Transverse colon (tissue), 4 donors: ENCODE measurements around the gene RAPGEF2. TPM values are rescaled to one million over a fixed set of nuclear protein-coding genes. Genes with fewer than 3 reads are reported as not detected.

Experiments used
- DNase-seq: peaks from one replicate; pipeline ENCODE4 v3.0.0-alpha.2; 2019
- H3K27ac ChIP-seq, 4 donors: fragments of 200-600 bp; sonication (generic); 2 replicates each; pipeline ENCODE4 v1.5.1; 2016 to 2018; ENCODE audit warnings: inconsistent platforms in 4 of 4
- H3K27me3 ChIP-seq: fragments of 200-600 bp; sonication (generic); 2 replicates; pipeline ENCODE4 v1.5.1; 2017; ENCODE audit warnings: inconsistent platforms
- H3K36me3 ChIP-seq, 4 donors: fragments of 200-600 bp; sonication (generic); 2 replicates each; pipeline ENCODE4 v1.5.1; 2017 to 2019; ENCODE audit warnings: inconsistent platforms in 4 of 4
- H3K4me1 ChIP-seq, 4 donors: fragments of 200-600 bp; sonication (generic); 2 replicates each; pipeline ENCODE4 v1.5.1; 2017 to 2020; ENCODE audit warnings: inconsistent platforms in 4 of 4
- H3K4me3 ChIP-seq, 4 donors: fragments of 200-600 bp; sonication (generic); 1 replicate in 1 of 4; 2 replicates in 3 of 4; pipeline versions ENCODE4 v1.5.1 to v1.6.1; 2017 to 2019; ENCODE audit warnings: inconsistent platforms in 4 of 4
- H3K9me3 ChIP-seq, 2 donors: fragments of 200-600 bp; sonication (generic); 2 replicates each; pipeline ENCODE4 v1.5.1; 2017 to 2019; ENCODE audit warnings: inconsistent platforms in 2 of 2
- CTCF ChIP-seq, 5 experiments: fragments of 200-600 bp in 3 of 5; fragments of 450-650 bp in 2 of 5; sonication (generic) in 3 of 5; IDR thresholded peaks; 1 replicate in 2 of 5; 2 replicates in 3 of 5; pipeline ENCODE4 v1.5.1; 2016 to 2017; ENCODE audit warnings: antibody characterized with exemption in 5 of 5, inconsistent platforms in 3 of 5, mild to moderate bottlenecking in 2 of 5, moderate library complexity in 1 of 5
- EP300 ChIP-seq: sonication (generic); formaldehyde crosslinking; IDR thresholded peaks from one replicate; pipeline ENCODE4 v1.6.1; 2017; ENCODE audit warnings: antibody characterized with exemption, low read depth
- POLR2A ChIP-seq: fragments of 450-650 bp; IDR thresholded peaks from one replicate; pipeline ENCODE4 v1.6.1; 2016; ENCODE audit warnings: antibody characterized with exemption, mild to moderate bottlenecking, moderate library complexity
- POLR2AphosphoS5 ChIP-seq, 3 donors: sonication (generic); formaldehyde crosslinking; IDR thresholded peaks; one replicate each; pipeline ENCODE4 v1.6.1; 2016; ENCODE audit warnings: antibody characterized with exemption in 3 of 3
- WGBS, 2 donors: methylation state at CpG; one replicate each; pipeline ENCODE4 v1.1.5; 2018; ENCODE audit warnings: low coverage in 1 of 2; 5-methylcytosine and 5-hydroxymethylcytosine counted together
- in situ Hi-C, 4 donors: fragments of 200-750 bp; cut with MboI; loops; one replicate each; pipeline versions ENCODE4 v1.15.0 to v1.15.1; 2017; ENCODE audit warnings: low sequenced_read_pairs in 3 of 4, low pct_ligation_motif_present in 1 of 4, low pct_unique_long_range_greater_than_20kb in 1 of 4
- intact Hi-C: fragments of 100-400 bp; cut with DNase I; formaldehyde crosslinking; loops from one replicate; pipeline ENCODE4 v1.15.1; 2023; ENCODE audit warnings: low total_unique reads
- total RNA-seq, 4 donors: library from RNA; depleted of rRNA; stranded (reverse); fragments of >200 nt; gene quantifications; one replicate each; pipeline ENCODE4 v1.1.0, GENCODE V29; 2016

RAPGEF2 gene
- total RNA-seq, 4 donors from 2014 or later: 23.3 to 64.8 (median 49.6) TPM

DNA sequence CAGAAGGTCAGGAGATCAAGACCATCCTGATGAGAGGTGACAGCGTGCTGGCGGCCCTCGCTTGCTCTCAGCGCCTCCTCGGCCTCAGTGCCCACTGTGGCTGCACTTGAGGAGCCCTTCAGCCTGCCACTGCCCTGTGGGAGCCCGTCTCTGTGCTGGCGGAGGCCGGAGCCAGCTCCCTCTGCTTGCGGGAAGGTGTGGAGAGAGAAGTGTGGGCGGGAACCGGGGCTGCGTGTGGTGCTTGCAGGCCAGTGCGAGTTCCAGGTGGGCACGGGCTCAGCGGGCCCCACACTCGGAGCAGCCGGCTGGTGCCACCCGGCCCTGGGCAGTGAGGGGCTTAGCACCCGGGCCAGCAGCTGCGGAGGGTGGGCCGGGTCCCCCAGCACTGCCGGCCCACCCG lies 286.9 kb downstream of the RAPGEF2 start:
- Histone ChIP-seq H3K4me1 (no peaks in the 10 kb centered on the region), H3K36me3 (no peaks in the 10 kb centered on the region), H3K9me3 (no peaks in the 10 kb centered on the region), H3K27me3 (no peaks in the 10 kb centered on the region), H3K4me3 (no peak overlapping the region), H3K27ac (no peak overlapping the region)
- TF ChIP-seq CTCF (IDR thresholded peaks at IDR 0.05): no peak
- no peak for TF ChIP-seq POLR2AphosphoS5 (IDR thresholded peaks at IDR 0.05)
- TF ChIP-seq EP300: no peak
- TF ChIP-seq POLR2A: no peak
- no peak for DNase-seq
- intact Hi-C loops (no loop called here), in situ Hi-C loops (no loop called here)
- WGBS, 2 donors: 93% methylated on average over 20 of the region's 23 CpGs; no CpG with 5 or more reads in 1 of the 2 donors

DNA sequence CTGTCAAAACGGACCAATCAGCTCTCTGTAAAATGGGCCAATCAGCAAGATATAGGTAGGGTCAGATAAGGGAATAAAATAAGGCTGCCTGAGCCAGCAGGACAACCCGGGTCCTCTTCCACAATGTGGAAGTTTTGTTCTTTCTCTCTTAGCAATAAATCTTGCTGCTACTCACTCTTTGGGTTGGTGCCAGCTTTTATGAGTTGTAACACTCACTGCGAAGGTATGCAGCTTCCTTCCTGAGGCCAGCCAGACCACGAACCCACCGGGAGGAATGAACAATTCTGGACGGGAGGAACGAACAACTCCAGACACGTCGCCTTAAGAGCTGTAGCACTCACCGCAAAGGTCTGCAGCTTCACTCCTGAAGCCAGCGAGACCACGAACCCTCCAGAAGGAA lies 287.8 kb downstream of the RAPGEF2 start:
- no peak for DNase-seq
- WGBS, 2 donors: 47% methylated on average over 12 of the region's 12 CpGs; no CpG with 5 or more reads in 1 of the 2 donors
- Histone ChIP-seq H3K9me3 (no peaks in the 10 kb centered on the region), H3K36me3 (no peaks in the 10 kb centered on the region), H3K27ac (no peak overlapping the region), H3K27me3 (no peaks in the 10 kb centered on the region), H3K4me3 (no peak overlapping the region), H3K4me1 (no peaks in the 10 kb centered on the region)
- in situ Hi-C loops: no loop called here
- intact Hi-C loops: no loop called here
- TF ChIP-seq EP300: no peak
- TF ChIP-seq POLR2AphosphoS5 (IDR thresholded peaks at IDR 0.05): no peak
- no peak for TF ChIP-seq CTCF (IDR thresholded peaks at IDR 0.05)
- TF ChIP-seq POLR2A: no peak

- intact Hi-C loops: no loop called here
- peaks cover 0 to 2% (median 0%) of the 10 kb centered on the region in 4 donors for H3K4me1 ChIP-seq
- 50 to 78% methylated on average over 1 to 2 of the region's 2 CpGs for WGBS, 2 donors
- TF ChIP-seq POLR2AphosphoS5 (IDR thresholded peaks at IDR 0.05) (no peak), POLR2A (no peak), EP300 (no peak), CTCF (IDR thresholded peaks at IDR 0.05) (no peak)
- in situ Hi-C loops: no loop called here
- H3K36me3 ChIP-seq: no peaks in the 10 kb centered on the region
- no peaks in the 10 kb centered on the region for H3K9me3 ChIP-seq
- no peak overlapping the region for H3K4me3 ChIP-seq
- no peak for DNase-seq
- H3K27me3 ChIP-seq: no peaks in the 10 kb centered on the region
- no peak overlapping the region for H3K27ac ChIP-seq
Observed at GRCh38 chr4:159395693-159396092, 292.8 kb downstream of the RAPGEF2 start.

DNA sequence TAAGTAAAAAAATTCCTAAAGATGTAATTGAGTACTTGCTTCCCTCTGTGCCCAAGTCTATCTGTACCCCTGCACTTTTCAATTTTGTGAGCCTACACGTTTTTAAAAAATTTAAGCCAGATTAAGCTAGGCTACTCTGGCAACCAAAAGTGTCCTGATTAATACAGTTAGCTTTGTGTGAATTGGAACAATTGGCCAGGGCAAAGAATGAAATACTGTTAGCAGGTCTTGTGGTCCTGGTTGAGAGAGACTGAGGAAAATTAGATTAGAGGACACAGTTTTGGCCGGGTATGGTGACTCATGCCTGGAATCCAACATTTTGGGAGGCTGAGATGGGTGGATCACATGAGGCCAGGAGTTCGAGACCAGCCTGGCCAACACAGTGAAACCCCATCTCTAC lies 293.3 kb downstream of the RAPGEF2 start:
- Histone ChIP-seq H3K9me3 (no peaks in the 10 kb centered on the region), H3K27ac (no peak overlapping the region), H3K36me3 (no peaks in the 10 kb centered on the region), H3K4me3 (no peak overlapping the region), H3K27me3 (no peaks in the 10 kb centered on the region), H3K4me1 (peaks cover 0 to 3% (median 0%) of the 10 kb centered on the region in 4 donors)
- intact Hi-C loops (no loop called here), in situ Hi-C loops (no loop called here)
- DNase-seq: no peak
- TF ChIP-seq CTCF (IDR thresholded peaks at IDR 0.05) (no peak), POLR2A (no peak), EP300 (no peak), POLR2AphosphoS5 (IDR thresholded peaks at IDR 0.05) (no peak)
- WGBS, 2 donors: 71 to 85% methylated on average over 2 to 3 of the region's 3 CpGs
